ENCODE data around the gene KIF13A. TPM values are rescaled to one million over a fixed set of nuclear protein-coding genes. Genes with fewer than 3 reads are reported as not detected.

Gene KIF13A
- total and polyA plus RNA-seq, 9 of the 15 experiments (the other 6 are each of a cell fraction or from before 2014, with no cell fraction given): 3.6 to 44.3 (median 29.7) TPM

GRCh38 chr6:17729223-17730077 is 258.0 kb downstream of the KIF13A start (continued):
- no peak for TF ChIP-seq ATF6 (CRISPR knock-in tag; IDR thresholded peaks at IDR 0.05)
- TF ChIP-seq E2F3 (CRISPR knock-in tag; IDR thresholded peaks at IDR 0.05): no peak
- TF ChIP-seq BRF2 (IDR thresholded peaks at IDR 0.05; ENCODE audit: borderline replicate concordance, insufficient read depth, insufficient read length): no peak
- TF ChIP-seq ILK (tag; IDR thresholded peaks at IDR 0.05; ENCODE audit: borderline replicate concordance, low read depth): no peak
- peak; percentile 81; the same call in 1 of the 2 replicates for TF ChIP-seq JUN (IDR thresholded peaks at IDR 0.05; ENCODE audit: borderline replicate concordance, low read depth, low read length)
- TF ChIP-seq JUN (CRISPR knock-in tag; IDR thresholded peaks at IDR 0.05; ENCODE audit: borderline replicate concordance): peak; percentile 3; the same call in 1 of the 2 replicates
- TF ChIP-seq ATF4 (CRISPR knock-in tag; IDR thresholded peaks at IDR 0.05): no peak
- no peak for TF ChIP-seq ZNF764 (CRISPR knock-in tag; IDR thresholded peaks at IDR 0.05; ENCODE audit: low read depth)
- TF ChIP-seq HNRNPL (IDR thresholded peaks at IDR 0.05; ENCODE audit: low read depth, low read length): no peak
- no peak for TF ChIP-seq ZNF655 (CRISPR knock-in tag; IDR thresholded peaks at IDR 0.05)
- no peak for TF ChIP-seq GTF2F1 (IDR thresholded peaks at IDR 0.05; ENCODE audit: low read depth, low read length)
- TF ChIP-seq ZC3H4 (CRISPR knock-in tag; IDR thresholded peaks at IDR 0.05; ENCODE audit: borderline replicate concordance): no peak
- TF ChIP-seq SMC3 (conservative IDR thresholded peaks at IDR 0.05; ENCODE audit: insufficient read depth, low read depth, low read length): no peak
- no peak for TF ChIP-seq ZNF717 (CRISPR knock-in tag; IDR thresholded peaks at IDR 0.05)
- no peak for TF ChIP-seq SP2 (IDR thresholded peaks at IDR 0.05; ENCODE audit: extremely low read depth, low read depth, low read length, poor library complexity, severe bottlenecking)
- no peak for TF ChIP-seq GTF2A2 (tag; IDR thresholded peaks at IDR 0.05)
- no peak for TF ChIP-seq RBM17 (IDR thresholded peaks at IDR 0.05; ENCODE audit: borderline replicate concordance, low read depth, low read length)
- no peak for TF ChIP-seq HBP1 (CRISPR knock-in tag; IDR thresholded peaks at IDR 0.05)
- TF ChIP-seq JUND (IDR thresholded peaks at IDR 0.05; ENCODE audit: borderline replicate concordance, low read depth, low read length): peak; percentile 90
- peak; percentile 64; the same call in 2 of the 3 replicates for TF ChIP-seq JUND (tag; IDR thresholded peaks at IDR 0.05; ENCODE audit: borderline replicate concordance, low read depth, low read length)
- TF ChIP-seq NR2F6 (CRISPR knock-in tag; IDR thresholded peaks at IDR 0.05): no peak
